KMS-11 (cell line): ENCODE data around the gene GABARAPL2.

ENCODE experiments used
- H2AFZ ChIP-seq: fragments of 200-600 bp; sonication (generic); 2 replicates; pipeline ENCODE4 v1.6.1; 2016; ENCODE audit warnings: antibody characterized with exemption, mixed run types, low read depth
- H3K27ac ChIP-seq: fragments of 200-600 bp; sonication (generic); 2 replicates; pipeline ENCODE4 v1.6.1; 2016; ENCODE audit warnings: mild to moderate bottlenecking, mixed run types
- H3K27me3 ChIP-seq: fragments of 200-600 bp; sonication (generic); 2 replicates; pipeline ENCODE4 v1.6.1; 2017; ENCODE audit warnings: mild to moderate bottlenecking, low read depth, mixed run types, moderate library complexity; ENCODE audit not compliant: insufficient read depth
- H3K36me3 ChIP-seq: fragments of 200-600 bp; sonication (generic); 2 replicates; pipeline ENCODE4 v1.6.1; 2017; ENCODE audit warnings: mild to moderate bottlenecking, mixed run types; ENCODE audit not compliant: insufficient read depth
- H3K4me1 ChIP-seq: fragments of 200-600 bp; sonication (generic); 2 replicates; pipeline ENCODE4 v1.6.1; 2016; ENCODE audit warnings: mild to moderate bottlenecking, low read depth, mixed run types; ENCODE audit not compliant: poor library complexity, severe bottlenecking
- H3K4me2 ChIP-seq: fragments of 200-600 bp; sonication (generic); 2 replicates; pipeline ENCODE4 v1.7.0; 2016; ENCODE audit warnings: mild to moderate bottlenecking, mixed run types
- H3K4me3 ChIP-seq: fragments of 200-600 bp; sonication (generic); IDR thresholded peaks from 2 replicates; pipeline ENCODE4 v1.6.1; 2017; ENCODE audit warnings: low read depth, low read length, mixed read lengths; ENCODE audit not compliant: insufficient read depth
- H3K79me2 ChIP-seq: fragments of 200-600 bp; sonication (generic); 2 replicates; pipeline ENCODE4 v1.6.1; 2016; ENCODE audit warnings: low read depth, mixed run types; ENCODE audit not compliant: insufficient read depth
- H3K9ac ChIP-seq: fragments of 200-600 bp; sonication (generic); 2 replicates; pipeline ENCODE4 v1.6.1; 2016; ENCODE audit warnings: mild to moderate bottlenecking, mixed run types
- H4K20me1 ChIP-seq: fragments of 200-600 bp; sonication (generic); 2 replicates; pipeline ENCODE4 v1.6.1; 2016; ENCODE audit warnings: mild to moderate bottlenecking, mixed run types; ENCODE audit not compliant: insufficient read depth
- TF ChIP-seq, protein P1 (sequence below): fragments of 200-600 bp; sonication (generic); conservative IDR thresholded peaks from 2 replicates; pipeline ENCODE4 v1.6.1; 2017; ENCODE audit warnings: low read depth, mild to moderate bottlenecking, antibody characterized with exemption, low read length, moderate library complexity, mixed read lengths

Gene GABARAPL2

GRCh38 chr16:75566040-75566757 is at the start of gene GABARAPL2:
GABARAPL2 (plus strand) TSS chr16:75566379; CDS start chr16:75566487, 108 bp downstream.
- peak within 1 kb of the TSS; percentile 91 for H2AFZ ChIP-seq
- peaks cover 10% of the 10 kb centered on the region; the same call in 1 of the 2 replicates for H3K36me3 ChIP-seq
- no peaks in the 10 kb centered on the region for H4K20me1 ChIP-seq
- peak within 1 kb of the TSS; percentile 93 for H3K4me2 ChIP-seq
- H3K27ac ChIP-seq: no peak within 1 kb of the TSS
- H3K9ac ChIP-seq: peak within 1 kb of the TSS; percentile 45; the same call in 1 of the 2 replicates
- TF ChIP-seq, protein P1, sequence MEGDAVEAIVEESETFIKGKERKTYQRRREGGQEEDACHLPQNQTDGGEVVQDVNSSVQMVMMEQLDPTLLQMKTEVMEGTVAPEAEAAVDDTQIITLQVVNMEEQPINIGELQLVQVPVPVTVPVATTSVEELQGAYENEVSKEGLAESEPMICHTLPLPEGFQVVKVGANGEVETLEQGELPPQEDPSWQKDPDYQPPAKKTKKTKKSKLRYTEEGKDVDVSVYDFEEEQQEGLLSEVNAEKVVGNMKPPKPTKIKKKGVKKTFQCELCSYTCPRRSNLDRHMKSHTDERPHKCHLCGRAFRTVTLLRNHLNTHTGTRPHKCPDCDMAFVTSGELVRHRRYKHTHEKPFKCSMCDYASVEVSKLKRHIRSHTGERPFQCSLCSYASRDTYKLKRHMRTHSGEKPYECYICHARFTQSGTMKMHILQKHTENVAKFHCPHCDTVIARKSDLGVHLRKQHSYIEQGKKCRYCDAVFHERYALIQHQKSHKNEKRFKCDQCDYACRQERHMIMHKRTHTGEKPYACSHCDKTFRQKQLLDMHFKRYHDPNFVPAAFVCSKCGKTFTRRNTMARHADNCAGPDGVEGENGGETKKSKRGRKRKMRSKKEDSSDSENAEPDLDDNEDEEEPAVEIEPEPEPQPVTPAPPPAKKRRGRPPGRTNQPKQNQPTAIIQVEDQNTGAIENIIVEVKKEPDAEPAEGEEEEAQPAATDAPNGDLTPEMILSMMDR: no peak
- peaks cover 19% of the 10 kb centered on the region; the same call in 1 of the 2 replicates for H3K79me2 ChIP-seq
- no peaks in the 10 kb centered on the region for H3K27me3 ChIP-seq
- peaks cover 14% of the 10 kb centered on the region for H3K4me1 ChIP-seq
- peak within 1 kb of the TSS; percentile 32 for H3K4me3 ChIP-seq

DNA sequence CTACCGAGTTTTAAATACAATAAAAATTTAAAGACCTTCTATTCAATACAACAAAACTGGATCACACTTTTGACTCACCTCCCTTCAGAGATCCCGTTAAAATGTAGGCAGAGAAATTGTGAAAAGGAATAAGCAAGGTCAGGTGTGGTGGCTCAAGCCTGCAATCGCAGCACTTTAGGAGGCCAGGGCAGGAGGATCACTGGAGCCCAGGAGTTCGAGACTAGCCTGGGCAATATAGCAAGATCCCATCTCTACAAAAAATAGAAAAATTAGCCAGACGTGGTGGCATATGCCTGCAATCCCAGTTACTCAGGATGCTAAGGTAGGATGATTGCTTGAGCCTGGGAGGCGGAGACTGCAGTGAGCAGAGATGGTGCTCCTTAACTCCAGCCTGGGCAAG is 47.0 kb upstream of the GABARAPL2 start:
- Histone ChIP-seq H3K27me3 (no peaks in the 10 kb centered on the region), H3K36me3 (no peaks in the 10 kb centered on the region), H2AFZ (no peak overlapping the region), H3K79me2 (no peaks in the 10 kb centered on the region), H4K20me1 (no peaks in the 10 kb centered on the region), H3K4me2 (no peak overlapping the region), H3K9ac (no peak overlapping the region), H3K27ac (no peak overlapping the region), H3K4me3 (no peak overlapping the region), H3K4me1 (no peaks in the 10 kb centered on the region)
- TF ChIP-seq, protein P1: no peak

- Histone ChIP-seq H3K79me2 (no peaks in the 10 kb centered on the region), H3K36me3 (no peaks in the 10 kb centered on the region), H3K4me3 (no peak overlapping the region), H3K4me1 (no peaks in the 10 kb centered on the region), H2AFZ (no peak overlapping the region), H3K27ac (no peak overlapping the region), H3K4me2 (no peak overlapping the region), H3K27me3 (no peaks in the 10 kb centered on the region), H4K20me1 (no peaks in the 10 kb centered on the region), H3K9ac (no peak overlapping the region)
- TF ChIP-seq, protein P1: no peak
These were observed 40.0 kb upstream of the GABARAPL2 start for GRCh38 chr16:75526032-75526790.

DNA sequence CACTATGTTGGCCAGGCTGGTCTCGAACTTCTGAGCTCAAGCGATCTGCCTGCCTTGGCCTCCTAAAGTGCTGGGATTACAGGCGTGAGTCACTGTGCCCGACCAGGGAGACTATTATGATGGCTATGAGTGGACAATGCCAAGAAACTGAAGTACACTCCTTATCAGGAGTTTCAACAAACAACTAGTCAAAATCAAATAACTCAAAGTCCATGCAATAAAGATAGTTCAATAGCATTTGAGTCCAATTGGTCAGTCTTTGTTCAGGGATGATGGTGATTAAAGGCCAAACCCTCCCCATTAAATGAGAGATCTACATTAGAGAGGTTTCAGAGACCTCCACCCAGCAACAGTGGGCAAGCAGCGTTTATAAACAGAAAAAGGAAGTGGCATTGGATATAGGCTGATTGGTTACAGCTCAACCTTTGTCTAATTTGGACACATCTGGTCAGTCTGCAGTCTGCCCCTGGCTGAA is 38.3 kb upstream of the GABARAPL2 start:
- H3K9ac ChIP-seq: no peak overlapping the region
- no peaks in the 10 kb centered on the region for H3K4me1 ChIP-seq
- no peak overlapping the region for H3K4me2 ChIP-seq
- H3K27me3 ChIP-seq: no peaks in the 10 kb centered on the region
- no peak overlapping the region for H3K4me3 ChIP-seq
- H3K79me2 ChIP-seq: no peaks in the 10 kb centered on the region
- no peak overlapping the region for H2AFZ ChIP-seq
- no peak overlapping the region for H3K27ac ChIP-seq
- H3K36me3 ChIP-seq: no peaks in the 10 kb centered on the region
- H4K20me1 ChIP-seq: no peaks in the 10 kb centered on the region
- TF ChIP-seq, protein P1: no peak
